Left lung (tissue), 10 donors: ENCODE data around the gene ZNF317. TPM values are rescaled to one million over a fixed set of nuclear protein-coding genes. Genes with fewer than 3 reads are reported as not detected.

Source experiments
- ATAC-seq: fragments of 200-7000 bp; cut with Tn5 transposase; one replicate; pipeline ENCODE4 v1.9.1; 2020; ENCODE audit warnings: moderate library complexity
- DNase-seq, 4 donors: peaks; one replicate each; pipeline ENCODE4 v3.0.0-alpha.2; 2013 to 2020
- H3K27ac ChIP-seq, 2 donors: fragments of 200-600 bp; sonication (generic) in 1 of 2; one replicate each; pipeline versions ENCODE4 v1.5.0 to v1.8.0; 2020 to 2021
- H3K27me3 ChIP-seq, 2 donors: fragments of 200-600 bp; sonication (generic) in 1 of 2; one replicate each; pipeline versions ENCODE4 v1.5.0 to v1.8.0; 2020 to 2021
- H3K36me3 ChIP-seq, 2 donors: fragments of 200-600 bp; sonication (generic) in 1 of 2; one replicate each; pipeline versions ENCODE4 v1.5.0 to v1.8.0; 2020 to 2021
- H3K4me1 ChIP-seq, 2 donors: fragments of 200-600 bp; one replicate each; pipeline ENCODE4 v1.8.0; 2021
- H3K4me3 ChIP-seq, 2 donors: fragments of 200-600 bp; sonication (generic) in 1 of 2; one replicate each; pipeline versions ENCODE4 v1.5.0 to v1.8.0; 2020 to 2021; ENCODE audit warnings: mild to moderate bottlenecking in 1 of 2
- H3K9me3 ChIP-seq, 2 donors: fragments of 200-600 bp; sonication (generic) in 1 of 2; one replicate each; pipeline versions ENCODE4 v1.5.0 to v1.8.0; 2020 to 2021
- intact Hi-C, 2 donors: fragments of 100-400 bp; cut with DNase I; formaldehyde crosslinking; loops; one replicate each; pipeline versions ENCODE4 v1.11.2 to v1.14.2; 2022
- polyA plus RNA-seq, 6 donors: library from polyadenylated mRNA; unstranded; fragments of 120-200 nt; gene quantifications; one replicate each; pipeline ENCODE4 v1.2.1, GENCODE V29; 2013; ENCODE audit not compliant: insufficient read length in 6 of 6
- total RNA-seq, 2 donors: library from RNA; stranded (reverse); fragmentation: NEBNext Ultra II Directional; extraction: Animal tissue kit (Norgen Biotek cat#: 25700); gene quantifications; one replicate each; pipeline ENCODE4 v1.2.1, GENCODE V29; 2021
- TF ChIP-seq, protein P1 (sequence below), 2 donors: fragments of 200-600 bp; sonication (generic) in 1 of 2; IDR thresholded peaks; one replicate each; pipeline versions ENCODE4 v1.5.0 to v1.8.0; 2021; ENCODE audit warnings: antibody characterized with exemption in 2 of 2
- donor health status: DM: no; HTN: yes; CAD: no.
- donor health status: DM: no; HTN: no; CAD: no.

ZNF317 gene
- total and polyA plus RNA-seq, 8 donors, result 25.1 to 33.8 (median 32.5) TPM

DNA sequence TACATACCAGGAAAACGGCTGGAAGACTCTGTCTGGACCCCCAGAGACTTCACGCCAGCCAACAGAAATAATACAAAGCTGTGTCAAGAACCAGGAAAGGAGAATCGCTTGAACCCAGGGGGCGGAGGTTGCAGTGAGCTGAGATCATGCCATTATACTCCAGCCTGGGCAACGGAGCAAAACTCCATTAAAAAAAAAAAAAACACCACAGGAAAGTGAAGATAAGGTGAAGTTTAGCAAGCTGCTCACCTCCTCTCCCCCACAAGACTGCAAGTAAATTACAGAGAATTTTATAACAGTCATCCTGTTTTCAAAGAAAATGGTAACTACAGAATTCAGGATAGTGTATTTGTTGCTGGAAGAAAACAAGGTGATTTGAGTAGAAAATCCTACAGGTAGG lies 23.6 kb upstream of the ZNF317 start:
- DNase-seq, result no peak
- Histone ChIP-seq H3K36me3 (no peaks in the 10 kb centered on the region), H3K9me3 (no peaks in the 10 kb centered on the region), H3K4me1 (no peaks in the 10 kb centered on the region), H3K27me3 (peaks cover 0 to 41% of the 10 kb centered on the region in 2 donors), H3K4me3 (no peak overlapping the region), H3K27ac (no peak overlapping the region)
- no peak for ATAC-seq
- intact Hi-C loops, result no loop called here
- TF ChIP-seq, protein P1, sequence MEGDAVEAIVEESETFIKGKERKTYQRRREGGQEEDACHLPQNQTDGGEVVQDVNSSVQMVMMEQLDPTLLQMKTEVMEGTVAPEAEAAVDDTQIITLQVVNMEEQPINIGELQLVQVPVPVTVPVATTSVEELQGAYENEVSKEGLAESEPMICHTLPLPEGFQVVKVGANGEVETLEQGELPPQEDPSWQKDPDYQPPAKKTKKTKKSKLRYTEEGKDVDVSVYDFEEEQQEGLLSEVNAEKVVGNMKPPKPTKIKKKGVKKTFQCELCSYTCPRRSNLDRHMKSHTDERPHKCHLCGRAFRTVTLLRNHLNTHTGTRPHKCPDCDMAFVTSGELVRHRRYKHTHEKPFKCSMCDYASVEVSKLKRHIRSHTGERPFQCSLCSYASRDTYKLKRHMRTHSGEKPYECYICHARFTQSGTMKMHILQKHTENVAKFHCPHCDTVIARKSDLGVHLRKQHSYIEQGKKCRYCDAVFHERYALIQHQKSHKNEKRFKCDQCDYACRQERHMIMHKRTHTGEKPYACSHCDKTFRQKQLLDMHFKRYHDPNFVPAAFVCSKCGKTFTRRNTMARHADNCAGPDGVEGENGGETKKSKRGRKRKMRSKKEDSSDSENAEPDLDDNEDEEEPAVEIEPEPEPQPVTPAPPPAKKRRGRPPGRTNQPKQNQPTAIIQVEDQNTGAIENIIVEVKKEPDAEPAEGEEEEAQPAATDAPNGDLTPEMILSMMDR (IDR thresholded peaks at IDR 0.05), result no peak

DNA sequence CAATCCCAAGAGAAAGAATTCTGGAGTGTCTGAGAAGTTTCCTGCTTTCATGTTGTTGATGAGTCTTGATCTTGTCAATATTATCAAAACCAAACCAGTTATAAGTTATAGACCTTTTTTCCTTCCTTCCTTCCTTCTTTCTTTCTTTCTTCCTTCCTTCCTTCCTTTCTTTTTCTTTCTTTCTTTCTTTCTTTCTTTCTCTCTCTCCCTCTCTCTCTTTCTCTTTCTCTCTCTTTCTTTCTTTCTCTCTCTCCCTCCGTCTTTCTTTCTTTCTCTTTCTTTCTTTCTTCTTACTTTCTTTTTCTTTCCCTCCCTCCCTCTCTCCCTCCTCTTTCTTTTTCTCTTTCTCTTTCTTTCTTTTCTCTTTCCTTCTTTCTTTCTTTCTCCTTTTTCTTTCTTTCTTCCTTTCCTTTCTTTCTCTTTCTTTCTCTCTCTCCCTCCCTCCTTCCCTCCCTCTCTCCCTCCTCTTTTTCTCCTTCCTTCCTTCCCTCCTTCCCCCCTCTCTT lies 13.2 kb upstream of the ZNF317 start, which contains the start of gene OR7G3:
Gene OR7G3, minus strand, starts transcription at position 51 of the 506 bp plus-strand sequence. Its CDS starts 0 bp downstream, at position 51.
- Histone ChIP-seq H3K4me3 (no peak within 1 kb of the TSS), H3K9me3 (no peaks in the 10 kb centered on the region), H3K27me3 (peaks cover 0 to 26% of the 10 kb centered on the region in 2 donors), H3K36me3 (no peaks in the 10 kb centered on the region), H3K4me1 (peaks cover 0 to 4% of the 10 kb centered on the region in 2 donors), H3K27ac (no peak within 1 kb of the TSS)
- TF ChIP-seq, protein P1 (IDR thresholded peaks at IDR 0.05), result no peak
- ATAC-seq (no peak), DNase-seq (no peak)
- intact Hi-C loops, result no loop called here

DNA sequence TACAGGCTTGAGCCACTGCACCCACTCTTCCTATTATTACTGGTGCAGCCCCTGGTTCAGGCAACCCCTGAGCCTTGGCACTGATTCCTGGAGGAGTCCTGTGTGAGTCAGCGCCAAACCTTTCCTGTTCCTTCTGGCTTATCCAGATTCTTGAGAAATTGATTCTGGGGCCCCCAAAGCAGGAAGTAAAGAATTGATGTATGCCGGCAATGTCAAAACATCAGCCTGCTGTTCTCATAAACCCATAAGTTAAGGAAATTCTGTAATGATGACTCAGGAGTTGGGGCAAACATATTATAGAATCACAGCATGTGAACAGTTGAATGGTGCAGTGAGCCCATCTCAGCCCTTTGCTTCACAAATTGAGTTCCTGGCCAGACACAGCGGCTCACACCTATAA lies 12.0 kb upstream of the ZNF317 start:
- Histone ChIP-seq H3K4me1 (peaks cover 0 to 4% of the 10 kb centered on the region in 2 donors), H3K9me3 (no peaks in the 10 kb centered on the region), H3K27me3 (peaks cover 0 to 26% of the 10 kb centered on the region in 2 donors), H3K36me3 (no peaks in the 10 kb centered on the region), H3K27ac (no peak overlapping the region), H3K4me3 (no peak overlapping the region)
- intact Hi-C loops, result no loop called here
- DNase-seq (no peak), ATAC-seq (no peak)
- TF ChIP-seq, protein P1 (IDR thresholded peaks at IDR 0.05), result no peak

DNA sequence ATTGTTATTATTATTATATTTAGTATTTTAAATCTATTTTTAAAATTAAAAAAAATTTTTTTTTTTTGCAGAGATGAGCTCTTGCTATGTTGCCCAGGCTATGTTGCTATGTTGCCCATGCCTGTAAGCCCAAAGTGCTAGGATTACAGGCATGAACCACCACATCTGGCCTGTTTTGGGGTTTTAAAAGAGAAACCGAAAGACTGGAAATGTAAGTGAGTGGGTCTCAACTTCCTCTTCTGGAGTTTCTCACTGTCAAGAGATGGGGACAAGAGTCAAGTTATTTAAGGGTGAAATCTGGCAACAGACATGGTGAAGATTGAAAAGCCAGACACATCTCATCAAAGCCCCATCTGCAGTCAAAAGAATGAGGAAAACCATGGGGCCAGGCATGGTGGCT lies 9.2 kb upstream of the ZNF317 start:
- no peak overlapping the region for H3K27ac ChIP-seq
- intact Hi-C loops, result no loop called here
- H3K9me3 ChIP-seq, result no peaks in the 10 kb centered on the region
- H3K36me3 ChIP-seq, result no peaks in the 10 kb centered on the region
- DNase-seq (no peak), ATAC-seq (no peak)
- peaks cover 0 to 7% of the 10 kb centered on the region in 2 donors for H3K4me1 ChIP-seq
- no peak overlapping the region for H3K4me3 ChIP-seq
- TF ChIP-seq, protein P1 (IDR thresholded peaks at IDR 0.05), result no peak
- H3K27me3 ChIP-seq, result peaks cover 0 to 28% of the 10 kb centered on the region in 2 donors

DNA sequence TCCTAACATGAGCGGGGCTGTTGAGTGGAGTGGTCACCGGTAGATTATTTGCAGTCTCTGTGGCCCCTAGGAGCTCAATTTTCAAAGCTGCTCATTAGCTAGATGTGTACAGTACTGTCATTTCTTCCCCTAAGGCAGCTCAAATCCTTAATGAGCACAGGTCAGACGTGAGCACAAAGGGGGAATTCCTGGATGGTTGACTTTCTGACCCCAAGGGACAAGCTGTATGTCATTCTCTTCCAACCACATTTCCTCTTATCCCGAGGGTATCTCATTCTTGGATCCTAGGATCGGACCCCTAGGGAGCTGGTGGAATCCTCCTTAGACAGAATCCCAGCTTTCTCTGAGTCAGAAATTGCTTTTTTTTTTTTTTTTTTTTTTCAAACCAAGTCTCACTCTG lies 7.8 kb upstream of the ZNF317 start:
- Histone ChIP-seq H3K4me3 (no peak overlapping the region), H3K9me3 (no peaks in the 10 kb centered on the region), H3K27ac (no peak overlapping the region), H3K36me3 (no peaks in the 10 kb centered on the region), H3K4me1 (peaks cover 0 to 12% of the 10 kb centered on the region in 2 donors), H3K27me3 (peaks cover 0 to 22% of the 10 kb centered on the region in 2 donors)
- DNase-seq (no peak), ATAC-seq (no peak)
- intact Hi-C loops, result no loop called here
- TF ChIP-seq, protein P1 (IDR thresholded peaks at IDR 0.05), result no peak
